Measurements from ENCODE around the gene CCDC88C.

DNA sequence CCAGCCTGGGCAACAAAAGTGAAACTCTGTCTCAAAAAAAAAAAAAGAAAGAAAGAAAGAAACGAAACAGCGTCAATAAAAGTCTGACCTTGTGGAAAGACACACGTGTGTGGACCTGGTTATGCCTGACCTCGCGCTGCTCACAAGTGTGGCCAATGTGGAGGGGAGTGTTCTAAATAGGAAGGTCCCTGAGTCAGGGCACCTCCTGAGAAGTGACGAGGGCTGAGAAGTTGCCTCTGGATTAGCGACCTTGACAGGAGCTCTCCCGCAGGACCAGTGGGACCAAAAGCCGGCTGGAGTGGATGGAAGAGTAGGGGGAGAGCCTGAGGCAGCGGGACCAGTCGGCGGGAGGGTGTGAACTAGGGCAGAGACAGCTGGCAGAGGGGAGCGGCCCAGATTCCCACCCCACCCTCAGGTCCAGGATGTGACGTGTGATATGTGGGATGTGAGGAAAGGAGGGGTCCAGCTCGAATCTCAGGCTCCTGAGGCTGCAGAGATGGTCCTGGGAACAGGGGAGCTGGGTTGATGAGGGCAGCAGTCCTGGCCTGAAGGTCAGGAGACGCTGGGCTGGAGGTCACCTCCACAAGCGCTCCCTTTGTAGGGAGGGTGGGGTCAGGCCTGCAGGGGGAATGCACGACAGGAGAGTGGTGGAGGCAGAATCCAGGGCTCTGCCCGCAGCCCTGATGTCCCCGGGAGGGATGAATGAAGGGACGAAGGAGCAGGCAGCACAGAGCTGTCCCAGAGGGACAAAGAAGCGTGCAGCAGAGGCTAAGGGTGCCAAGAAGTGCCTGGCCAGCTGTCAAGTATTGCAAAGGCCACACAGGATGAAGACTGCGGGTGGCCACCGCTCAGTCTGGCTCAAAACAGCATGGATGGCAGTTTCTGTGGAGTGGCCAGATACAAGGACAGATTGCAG is 148.3 kb downstream of the CCDC88C start:
- TF ChIP-seq, protein P1, sequence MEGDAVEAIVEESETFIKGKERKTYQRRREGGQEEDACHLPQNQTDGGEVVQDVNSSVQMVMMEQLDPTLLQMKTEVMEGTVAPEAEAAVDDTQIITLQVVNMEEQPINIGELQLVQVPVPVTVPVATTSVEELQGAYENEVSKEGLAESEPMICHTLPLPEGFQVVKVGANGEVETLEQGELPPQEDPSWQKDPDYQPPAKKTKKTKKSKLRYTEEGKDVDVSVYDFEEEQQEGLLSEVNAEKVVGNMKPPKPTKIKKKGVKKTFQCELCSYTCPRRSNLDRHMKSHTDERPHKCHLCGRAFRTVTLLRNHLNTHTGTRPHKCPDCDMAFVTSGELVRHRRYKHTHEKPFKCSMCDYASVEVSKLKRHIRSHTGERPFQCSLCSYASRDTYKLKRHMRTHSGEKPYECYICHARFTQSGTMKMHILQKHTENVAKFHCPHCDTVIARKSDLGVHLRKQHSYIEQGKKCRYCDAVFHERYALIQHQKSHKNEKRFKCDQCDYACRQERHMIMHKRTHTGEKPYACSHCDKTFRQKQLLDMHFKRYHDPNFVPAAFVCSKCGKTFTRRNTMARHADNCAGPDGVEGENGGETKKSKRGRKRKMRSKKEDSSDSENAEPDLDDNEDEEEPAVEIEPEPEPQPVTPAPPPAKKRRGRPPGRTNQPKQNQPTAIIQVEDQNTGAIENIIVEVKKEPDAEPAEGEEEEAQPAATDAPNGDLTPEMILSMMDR (IDR thresholded peaks at IDR 0.05): no peak
- no peak for TF ChIP-seq POLR2A (IDR thresholded peaks at IDR 0.05)
